Chondrocyte (in vitro differentiated cells): Measurements from ENCODE around the gene DRG1. TPM values are rescaled to one million over a fixed set of nuclear protein-coding genes. Genes with fewer than 3 reads are reported as not detected.

Experiments
- DNase-seq: peaks from one replicate; pipeline ENCODE4 v3.0.0; 2021; ENCODE audit warnings: mixed read lengths, low spot score
- H3K27ac Mint-ChIP-seq: one replicate; pipeline ENCODE4 v1.8.0; 2021; ENCODE audit warnings: mild to moderate bottlenecking, moderate library complexity, mixed read lengths; ENCODE audit not compliant: unreplicated experiment
- H3K27me3 Mint-ChIP-seq: 2 replicates; pipeline ENCODE4 v1.8.0; 2021; ENCODE audit warnings: low read depth, mixed read lengths
- H3K36me3 Mint-ChIP-seq: 2 replicates; pipeline ENCODE4 v1.8.0; 2021; ENCODE audit warnings: low read depth, mixed read lengths
- H3K4me1 Mint-ChIP-seq: 2 replicates; pipeline ENCODE4 v1.8.0; 2021; ENCODE audit warnings: low read depth, mild to moderate bottlenecking, mixed read lengths
- H3K4me3 Mint-ChIP-seq: one replicate; pipeline ENCODE4 v1.8.0; 2021; ENCODE audit warnings: mild to moderate bottlenecking, moderate library complexity, mixed read lengths; ENCODE audit not compliant: unreplicated experiment
- H3K9me3 Mint-ChIP-seq: 2 replicates; pipeline ENCODE4 v1.8.0; 2021; ENCODE audit warnings: low read depth, mixed read lengths
- CTCF ChIP-seq: fragments of 200-600 bp; sonication (generic); IDR thresholded peaks from 2 replicates; pipeline ENCODE4 v1.5.0; 2021; ENCODE audit warnings: antibody characterized with exemption, mild to moderate bottlenecking, moderate library complexity
- long read RNA-seq: library from polyadenylated mRNA; stranded (forward); transcript quantifications from one replicate; pipeline ENCODE4 v2.0.0, GENCODE V29; 2021
- total RNA-seq: library from RNA; stranded (reverse); gene quantifications from 3 replicates; pipeline ENCODE4 v1.2.1, GENCODE V29; 2021

DRG1 gene
- 44.2 to 56.2 TPM (median 49.2 TPM) in 3 replicates for total RNA-seq
- long read RNA-seq, transcript DRG1-201 (9 exons, 1,746 nt): major isoform, 83 of 97 reads
- long read RNA-seq, partial matches to known transcripts: 1 of 97 reads
- long read RNA-seq, other reads (novel, unspliced or antisense): 13 of 97 reads

GRCh38 chr22:31399211-31400022 lies at the start of gene DRG1:
Gene DRG1, plus strand, starts transcription at chr22:31399604. Its CDS starts 80 bp downstream, at chr22:31399684.
- peaks cover 18% of the 10 kb centered on the region for H3K4me1 Mint-ChIP-seq
- no peaks in the 10 kb centered on the region for H3K9me3 Mint-ChIP-seq
- DNase-seq: peak; percentile 98
- H3K27me3 Mint-ChIP-seq: no peaks in the 10 kb centered on the region
- H3K27ac Mint-ChIP-seq: peak within 1 kb of the TSS; percentile 100
- peaks cover 10% of the 10 kb centered on the region for H3K36me3 Mint-ChIP-seq
- no peak for TF ChIP-seq CTCF
- peak within 1 kb of the TSS; percentile 100 for H3K4me3 Mint-ChIP-seq

- no peak for DNase-seq
- H3K27ac Mint-ChIP-seq: no peak overlapping the region
- no peak overlapping the region for H3K4me3 Mint-ChIP-seq
- peaks cover 10% of the 10 kb centered on the region for H3K4me1 Mint-ChIP-seq
- no peaks in the 10 kb centered on the region for H3K9me3 Mint-ChIP-seq
- TF ChIP-seq CTCF: no peak
- no peaks in the 10 kb centered on the region for H3K27me3 Mint-ChIP-seq
- H3K36me3 Mint-ChIP-seq: no peaks in the 10 kb centered on the region
Measured at GRCh38 chr22:31349960-31350359, 49.4 kb upstream of the DRG1 start.

- Mint-ChIP-seq H3K36me3 (no peaks in the 10 kb centered on the region), H3K27me3 (no peaks in the 10 kb centered on the region), H3K9me3 (no peaks in the 10 kb centered on the region), H3K27ac (no peak overlapping the region), H3K4me1 (peaks cover 5% of the 10 kb centered on the region), H3K4me3 (no peak overlapping the region)
- no peak for TF ChIP-seq CTCF
- no peak for DNase-seq
Measured at GRCh38 chr22:31350410-31350863, 49.0 kb upstream of the DRG1 start.

GRCh38 chr22:31354515-31354914 lies 44.9 kb upstream of the DRG1 start:
- no peaks in the 10 kb centered on the region for H3K4me1 Mint-ChIP-seq
- H3K36me3 Mint-ChIP-seq: no peaks in the 10 kb centered on the region
- H3K27me3 Mint-ChIP-seq: peaks cover 5% of the 10 kb centered on the region
- no peak for DNase-seq
- no peak for TF ChIP-seq CTCF
- no peak overlapping the region for H3K4me3 Mint-ChIP-seq
- H3K27ac Mint-ChIP-seq: no peak overlapping the region
- H3K9me3 Mint-ChIP-seq: no peaks in the 10 kb centered on the region

- H3K27ac Mint-ChIP-seq: no peak overlapping the region
- no peaks in the 10 kb centered on the region for H3K4me1 Mint-ChIP-seq
- no peak for TF ChIP-seq CTCF
Measured at GRCh38 chr22:31360029-31360428, 39.4 kb upstream of the DRG1 start.

More at GRCh38 chr22:31360029-31360428, 39.4 kb upstream of the DRG1 start:
- H3K27me3 Mint-ChIP-seq: peaks cover 5% of the 10 kb centered on the region
- no peak for DNase-seq
- no peaks in the 10 kb centered on the region for H3K36me3 Mint-ChIP-seq
- H3K9me3 Mint-ChIP-seq: no peaks in the 10 kb centered on the region
- H3K4me3 Mint-ChIP-seq: no peak overlapping the region
